K562 (cell line): ENCODE results near the gene FCGR2B. TPM values are rescaled to one million over a fixed set of nuclear protein-coding genes. Genes with fewer than 3 reads are reported as not detected.

ENCODE experiments used
- E2F6 ChIP-seq, 2 experiments: IDR thresholded peaks; 2 replicates each; pipeline ENCODE4 v1.6.1; 2011; ENCODE audit warnings: borderline replicate concordance in 1 of 2, control low read depth in 1 of 2, low read depth in 1 of 2, low read length in 1 of 2, mild to moderate bottlenecking in 1 of 2, mixed read lengths in 1 of 2, moderate library complexity in 1 of 2; ENCODE audit not compliant: insufficient read depth in 1 of 2, insufficient read length in 1 of 2, poor library complexity in 1 of 2, severe bottlenecking in 1 of 2; ENCODE audit errors: extremely low read depth in 1 of 2
- ETV5 ChIP-seq: sonication (generic); formaldehyde crosslinking; IDR thresholded peaks from 2 replicates; pipeline ENCODE4 v1.4.0; 2020; ENCODE audit warnings: low read depth, mild to moderate bottlenecking, missing genetic modification reagents
- FOXP4 ChIP-seq: sonication (generic); formaldehyde crosslinking; IDR thresholded peaks from 2 replicates; pipeline ENCODE4 v1.8.0; 2022; ENCODE audit warnings: mild to moderate bottlenecking, missing genetic modification reagents, borderline replicate concordance
- HINFP ChIP-seq: fragments of 450-650 bp; conservative IDR thresholded peaks from 2 replicates; pipeline ENCODE4 v1.6.1; 2016; ENCODE audit warnings: missing genetic modification characterization, low read depth, mild to moderate bottlenecking, control low read depth, missing compliant biosample characterization
- HMBOX1 ChIP-seq: sonication (generic); IDR thresholded peaks from 2 replicates; pipeline ENCODE4 v1.6.1; 2016
- HOMEZ ChIP-seq: fragments of 250-450 bp; sonication (Bioruptor Pico); IDR thresholded peaks from 2 replicates; pipeline ENCODE4 v1.4.0; 2020; ENCODE audit warnings: mild to moderate bottlenecking, moderate library complexity
- IFI16 ChIP-seq: fragments of 250-450 bp; sonication (Bioruptor Pico); IDR thresholded peaks from 2 replicates; pipeline ENCODE4 v2.1.2; 2022; ENCODE audit warnings: mild to moderate bottlenecking, inconsistent platforms
- NFYB ChIP-seq: IDR thresholded peaks from 2 replicates; pipeline ENCODE4 v1.6.1; 2011; ENCODE audit warnings: mild to moderate bottlenecking, moderate library complexity; ENCODE audit not compliant: insufficient read length; ENCODE audit errors: extremely low read depth
- NR2C2 ChIP-seq, 2 experiments: fragments of 200-800 bp in 1 of 2; sonication (Bioruptor generic) in 1 of 2; sonication (generic) in 1 of 2; formaldehyde crosslinking in 1 of 2; IDR thresholded peaks; 2 replicates each; pipeline versions ENCODE4 v1.6.1 to v1.8.0; 2016 to 2022; ENCODE audit warnings: mild to moderate bottlenecking in 1 of 2, missing compliant biosample characterization in 1 of 2, missing genetic modification characterization in 1 of 2, missing genetic modification reagents in 1 of 2
- NR4A1 ChIP-seq, 2 experiments: fragments of 250-450 bp in 1 of 2; fragments of 450-650 bp in 1 of 2; sonication (Bioruptor Pico) in 1 of 2; IDR thresholded peaks; 2 replicates each; pipeline versions ENCODE4 v1.4.0 to v1.6.1; 2016 to 2020; ENCODE audit warnings: mild to moderate bottlenecking in 2 of 2, missing compliant biosample characterization in 1 of 2, missing genetic modification characterization in 1 of 2, moderate library complexity in 1 of 2
- PTBP1 ChIP-seq: fragments of 200-400 bp; formaldehyde crosslinking; IDR thresholded peaks from 2 replicates; pipeline ENCODE4 v1.6.1; 2017; ENCODE audit warnings: low read depth, low read length
- TAF15 ChIP-seq: fragments of 200-400 bp; formaldehyde crosslinking; IDR thresholded peaks from 2 replicates; pipeline ENCODE4 v1.6.1; 2017; ENCODE audit warnings: mild to moderate bottlenecking, low read depth, low read length, moderate library complexity
- TCF15 ChIP-seq: fragments of 250-450 bp; sonication (Bioruptor Pico); IDR thresholded peaks from 2 replicates; pipeline ENCODE4 v1.8.0; 2022; ENCODE audit warnings: moderate library complexity, mild to moderate bottlenecking, inconsistent platforms
- ZBTB2 ChIP-seq: fragments of 450-650 bp; IDR thresholded peaks from 2 replicates; pipeline ENCODE4 v1.6.1; 2016; ENCODE audit warnings: antibody characterized with exemption
- ZNF311 ChIP-seq: fragments of 250-450 bp; sonication (Bioruptor Pico); IDR thresholded peaks from 2 replicates; pipeline ENCODE4 v1.4.0; 2020; ENCODE audit warnings: mild to moderate bottlenecking, moderate library complexity
- ZNF695 ChIP-seq: fragments of 450-650 bp; formaldehyde crosslinking; IDR thresholded peaks from 2 replicates; pipeline ENCODE4 v1.4.0; 2020; ENCODE audit warnings: mild to moderate bottlenecking, moderate library complexity
- polyA plus RNA-seq, 8 experiments: library from polyadenylated mRNA; depleted of rRNA in 4 of 8; stranded (reverse) in 5 of 8; unstranded in 3 of 8; fragments of >200 nt; fragmentation: Nextera tagmentation in 2 of 8; fragmentation: Illumina TruSeq in 1 of 8; extraction: Ambion mirVana in 2 of 8; extraction: Trizol in 1 of 8; gene quantifications; 2 replicates each; pipeline versions ENCODE4 v1.2.1 to v1.2.3, GENCODE V29; 2011 to 2014; ENCODE audit warnings: inconsistent platforms in 1 of 8, missing spikeins in 1 of 8
- total RNA-seq, 7 experiments: library from RNA; depleted of rRNA in 6 of 7; stranded (reverse); fragments of >200 nt in 6 of 7; fragmentation: Illumina TruSeq in 2 of 7; extraction: Trizol in 2 of 7; gene quantifications; 2 replicates each; pipeline versions ENCODE4 v1.2.1 to v1.2.3, GENCODE V29; 2011 to 2021; ENCODE audit warnings: low replicate concordance in 1 of 7

FCGR2B gene
- total and polyA plus RNA-seq, 9 of the 15 experiments (the other 6 are each of a cell fraction or from before 2014, with no cell fraction given), result 1.7 to 8.9 (median 3.9) TPM

GRCh38 chr1:161723459-161724141 is 60.7 kb downstream of the FCGR2B start (continued):
- no peak for TF ChIP-seq ZNF311 (CRISPR knock-in tag)
- TF ChIP-seq FOXP4 (CRISPR knock-in tag), result no peak
- TF ChIP-seq NR2C2 (CRISPR knock-in tag; IDR thresholded peaks at IDR 0.05), result no peak
- no peak for TF ChIP-seq NR2C2 (tag; IDR thresholded peaks at IDR 0.05)
- TF ChIP-seq PTBP1, result no peak
- no peak for TF ChIP-seq HOMEZ (CRISPR knock-in tag)
- TF ChIP-seq E2F6 (IDR thresholded peaks at IDR 0.05; ENCODE audit: borderline replicate concordance in 1 of 2, extremely low read depth in 1 of 2, insufficient read depth in 1 of 2, insufficient read length in 1 of 2, low read depth in 1 of 2, low read length in 1 of 2, poor library complexity in 1 of 2, severe bottlenecking in 1 of 2), result peak in 1 of 2 experiments; percentile 56
- no peak for TF ChIP-seq TCF15
- no peak for TF ChIP-seq TAF15
- no peak for TF ChIP-seq IFI16 (CRISPR knock-in tag)
- no peak for TF ChIP-seq HINFP (tag)
- no peak for TF ChIP-seq HMBOX1
- no peak for TF ChIP-seq ZNF695
- no peak for TF ChIP-seq NFYB
- no peak for TF ChIP-seq ETV5 (CRISPR knock-in tag)
- TF ChIP-seq NR4A1 (CRISPR knock-in tag; IDR thresholded peaks at IDR 0.05), result no peak
- TF ChIP-seq NR4A1 (tag; IDR thresholded peaks at IDR 0.05), result no peak
- TF ChIP-seq ZBTB2, result no peak
